A673 (cell line): ENCODE data around the gene EDN3. TPM values are rescaled to one million over a fixed set of nuclear protein-coding genes. Genes with fewer than 3 reads are reported as not detected.

ENCODE experiments used
- BruUV-seq: library from RNA; stranded (reverse); fragments of 400-500 nt; replicated peaks from 2 replicates; lab custom pipeline; 2021; lab: Mats Ljungman, UMichigan
- CTCF ChIA-PET: fragments of 300-600 bp; sonication (Branson Sonifier 250); formaldehyde crosslinking; loops from one replicate; lab custom pipeline; 2022; ENCODE audit warnings: antibody characterized with exemption; lab: Charles Lee
- POLR2A ChIA-PET: fragments of 300-600 bp; sonication (Branson Sonifier 250); formaldehyde crosslinking; loops from one replicate; lab custom pipeline; 2022; ENCODE audit warnings: antibody characterized with exemption; ENCODE audit not compliant: low non-redundant PET; lab: Charles Lee
- DNase-seq: peaks from one replicate; pipeline ENCODE4 v3.0.0-alpha.2; 2015; ENCODE audit warnings: low spot score
- H3K27ac ChIP-seq: fragments of 200-600 bp; sonication (generic); 2 replicates; pipeline ENCODE4 v1.5.1; 2016; ENCODE audit warnings: mixed run types, low read depth, mild to moderate bottlenecking, mixed read lengths, antibody characterized with exemption, low read length; ENCODE audit not compliant: poor library complexity, severe bottlenecking
- H3K27me3 ChIP-seq: fragments of 200-600 bp; sonication (generic); replicated peaks from 2 replicates; pipeline ENCODE4 v1.6.1; 2017; ENCODE audit warnings: mixed run types, low read depth, mild to moderate bottlenecking, mixed read lengths, antibody characterized with exemption, low read length; ENCODE audit not compliant: insufficient read depth, poor library complexity
- H3K36me3 ChIP-seq: fragments of 200-600 bp; sonication (generic); 2 replicates; pipeline ENCODE4 v1.6.1; 2016; ENCODE audit warnings: mixed run types, mild to moderate bottlenecking, mixed read lengths, antibody characterized with exemption, low read length; ENCODE audit not compliant: insufficient read depth, poor library complexity, severe bottlenecking
- H3K4me1 ChIP-seq: fragments of 200-600 bp; sonication (generic); 2 replicates; pipeline ENCODE4 v1.6.1; 2017; ENCODE audit warnings: mixed run types, mild to moderate bottlenecking, mixed read lengths, antibody characterized with exemption, low read length; ENCODE audit not compliant: insufficient read depth, poor library complexity, severe bottlenecking
- H3K4me3 ChIP-seq: fragments of 200-600 bp; sonication (generic); 2 replicates; pipeline ENCODE4 v1.5.1; 2016; ENCODE audit warnings: low read depth, mixed run types, mild to moderate bottlenecking, mixed read lengths, low read length; ENCODE audit not compliant: poor library complexity, severe bottlenecking
- H3K9me3 ChIP-seq: fragments of 200-600 bp; sonication (generic); 2 replicates; pipeline ENCODE4 v1.6.1; 2016; ENCODE audit warnings: mixed run types, low read depth, mild to moderate bottlenecking, mixed read lengths, antibody characterized with exemption, low read length; ENCODE audit not compliant: poor library complexity, severe bottlenecking
- CTCF ChIP-seq: fragments of 300-800, 200-600 bp; sonication (generic); conservative IDR thresholded peaks from 2 replicates; pipeline ENCODE4 v1.5.1; 2017; ENCODE audit warnings: low read depth, mild to moderate bottlenecking, antibody characterized with exemption, low read length, moderate library complexity, mixed read lengths
- EZH2 ChIP-seq: fragments of 200-600 bp; sonication (generic); IDR thresholded peaks from 2 replicates; pipeline ENCODE4 v1.6.1; 2017; ENCODE audit warnings: borderline replicate concordance, low read depth, mild to moderate bottlenecking, mixed read lengths, antibody characterized with exemption, low read length; ENCODE audit not compliant: poor library complexity, severe bottlenecking
- intact Hi-C: fragments of 100-400 bp; cut with micrococcal nuclease; formaldehyde crosslinking; loops from one replicate; pipeline ENCODE4 v1.10.0; 2022; ENCODE audit not compliant: unreplicated experiment
- total RNA-seq: library from RNA; stranded (reverse); gene quantifications from 2 replicates; pipeline ENCODE4 v1.2.3, GENCODE V29; 2021

Gene EDN3
- total RNA-seq, 1 experiment from 2014 or later, result not detected

DNA sequence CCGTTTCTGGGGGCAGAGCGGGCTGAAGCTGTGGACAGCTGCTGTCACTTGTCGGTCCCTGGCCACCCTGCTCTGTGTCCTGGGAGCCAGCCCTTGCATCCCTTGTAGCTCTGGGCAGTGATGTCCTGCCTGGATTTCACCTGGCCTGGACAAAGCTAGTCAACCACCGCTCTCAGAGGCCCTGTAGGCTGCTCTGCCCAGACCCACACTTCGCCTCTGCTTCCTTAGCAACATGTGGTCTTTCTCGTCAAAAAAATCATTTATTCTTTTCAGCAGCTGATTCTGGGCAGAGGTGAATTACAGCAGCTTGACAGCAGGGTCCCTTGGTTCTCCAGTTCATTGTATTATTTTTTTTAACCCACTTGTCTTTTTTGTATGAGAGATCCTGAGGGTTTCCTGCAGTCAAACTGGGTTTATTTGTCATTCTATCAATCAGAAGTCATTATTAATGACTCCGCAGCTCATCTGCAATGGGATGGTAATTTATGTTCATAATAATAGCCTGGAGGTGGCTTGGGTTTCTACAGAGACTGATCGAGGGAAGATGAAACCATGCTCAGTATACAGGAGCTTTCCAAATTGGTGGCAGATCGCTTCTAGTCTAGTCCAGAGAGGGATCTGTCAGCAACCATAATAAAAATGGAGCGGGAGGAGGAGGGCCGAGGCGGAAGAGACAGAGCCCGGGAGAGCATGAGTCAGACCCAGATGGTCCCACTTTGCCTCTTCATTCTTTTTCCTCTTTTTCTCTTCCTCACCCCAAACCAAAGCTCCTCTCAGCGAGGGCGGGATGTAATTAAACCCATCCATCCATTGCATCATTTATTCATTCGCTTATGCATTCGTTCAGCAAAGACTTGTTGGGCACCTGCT, 22.4 kb downstream of the EDN3 start:
- BruUV-seq, result no TSS peak
- Histone ChIP-seq H3K36me3 (no peaks in the 10 kb centered on the region), H3K4me3 (no peak overlapping the region), H3K4me1 (no peaks in the 10 kb centered on the region), H3K9me3 (no peaks in the 10 kb centered on the region), H3K27ac (no peak overlapping the region), H3K27me3 (peaks cover 14% of the 10 kb centered on the region)
- intact Hi-C loops, result no loop called here
- ChIA-PET POLR2A (no interaction called here), CTCF (no interaction called here)
- TF ChIP-seq EZH2, result no peak
- TF ChIP-seq CTCF, result no peak
- no peak for DNase-seq

DNA sequence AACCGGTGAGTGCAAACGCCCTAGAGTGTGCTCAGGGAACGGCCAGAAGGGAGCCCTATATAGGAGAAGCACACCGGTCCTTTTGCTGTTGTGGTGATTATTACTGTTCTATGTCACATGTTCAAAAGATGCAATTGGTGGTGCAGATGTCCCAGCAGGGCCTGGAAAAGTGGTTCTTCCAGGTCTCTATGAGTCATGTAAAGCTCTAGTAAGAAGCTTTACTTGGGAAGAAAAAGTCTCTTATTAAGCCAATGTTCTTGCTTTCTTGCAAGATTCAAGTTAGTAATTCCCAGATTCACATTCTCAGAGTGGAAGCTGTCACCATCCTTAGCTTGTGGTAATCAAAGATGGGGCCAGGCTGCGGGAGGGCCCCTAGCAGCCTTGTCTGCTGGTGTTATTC, 23.3 kb downstream of the EDN3 start:
- H3K36me3 ChIP-seq, result no peaks in the 10 kb centered on the region
- H3K4me3 ChIP-seq, result no peak overlapping the region
- no peak for TF ChIP-seq EZH2
- no peak for TF ChIP-seq CTCF
- POLR2A ChIA-PET, result no interaction called here
- H3K9me3 ChIP-seq, result no peaks in the 10 kb centered on the region
- no peak for DNase-seq
- BruUV-seq, result no TSS peak
- H3K4me1 ChIP-seq, result no peaks in the 10 kb centered on the region
- CTCF ChIA-PET, result no interaction called here
- H3K27me3 ChIP-seq, result peaks cover 23% of the 10 kb centered on the region
- intact Hi-C loops, result no loop called here
- H3K27ac ChIP-seq, result no peak overlapping the region

- Histone ChIP-seq H3K4me1 (no peaks in the 10 kb centered on the region), H3K4me3 (no peak overlapping the region), H3K27me3 (peaks cover 32% of the 10 kb centered on the region), H3K9me3 (no peaks in the 10 kb centered on the region), H3K36me3 (no peaks in the 10 kb centered on the region), H3K27ac (no peak overlapping the region)
- intact Hi-C loops, result no loop called here
- no TSS peak for BruUV-seq
- ChIA-PET CTCF (interaction anchor here (0.9 kb wide), 1 partner anchor 100 kb away, joined by 3 read pairs; no protein-coding TSS in a partner anchor), POLR2A (no interaction called here)
- no peak for TF ChIP-seq CTCF
- TF ChIP-seq EZH2, result no peak
- DNase-seq, result no peak
These were observed 24.2 kb downstream of the EDN3 start for GRCh38 chr20:59324521-59325141.
